Lung (tissue), 13 donors: ENCODE data around the gene FHL3. TPM values are rescaled to one million over a fixed set of nuclear protein-coding genes. Genes with fewer than 3 reads are reported as not detected.

Experiments used
- ATAC-seq: fragments of 200-7000 bp; cut with Tn5 transposase; one replicate; pipeline ENCODE4 v1.9.1; 2020; ENCODE audit warnings: moderate number of reproducible peaks; ENCODE audit not compliant: insufficient read depth, low FRiP score
- DNase-seq, 3 donors: peaks; one replicate each; pipeline ENCODE4 v3.0.0-alpha.2; 2013 to 2017
- H3K27ac ChIP-seq, 2 donors: one replicate each; pipeline ENCODE4 v1.5.1; 2013; ENCODE audit warnings: mild to moderate bottlenecking in 2 of 2, moderate library complexity in 2 of 2, control low read depth in 1 of 2, inconsistent platforms in 1 of 2, low read depth in 1 of 2, low read length in 1 of 2
- H3K27me3 ChIP-seq, 3 donors: one replicate each; pipeline ENCODE4 v1.5.1; 2013; ENCODE audit warnings: low read length in 2 of 3; ENCODE audit not compliant: control insufficient read depth in 3 of 3, insufficient read depth in 3 of 3
- H3K36me3 ChIP-seq, 4 donors: one replicate each; pipeline ENCODE4 v1.5.1; 2013; ENCODE audit warnings: low read length in 4 of 4, mild to moderate bottlenecking in 1 of 4, moderate library complexity in 1 of 4; ENCODE audit not compliant: control insufficient read depth in 4 of 4, insufficient read depth in 4 of 4
- H3K4me1 ChIP-seq, 5 donors: one replicate each; pipeline ENCODE4 v1.5.1; 2013; ENCODE audit warnings: low read length in 5 of 5, mild to moderate bottlenecking in 2 of 5, moderate library complexity in 1 of 5; ENCODE audit not compliant: control insufficient read depth in 5 of 5, insufficient read depth in 5 of 5
- H3K4me3 ChIP-seq: one replicate; pipeline ENCODE4 v1.5.1; 2013; ENCODE audit warnings: mild to moderate bottlenecking, control low read depth, moderate library complexity
- H3K9ac ChIP-seq, 2 donors: one replicate each; pipeline ENCODE4 v1.5.1; 2013; ENCODE audit warnings: low read length in 2 of 2, control low read depth in 1 of 2; ENCODE audit not compliant: insufficient read depth in 1 of 2
- H3K9me3 ChIP-seq, 4 donors: one replicate each; pipeline ENCODE4 v1.5.1; 2013; ENCODE audit warnings: low read length in 3 of 4, mild to moderate bottlenecking in 1 of 4, moderate library complexity in 1 of 4; ENCODE audit not compliant: control insufficient read depth in 4 of 4, insufficient read depth in 3 of 4
- WGBS, 2 donors: extraction: QIAGEN DNeasy Blood & Tissue Kit; methylation state at CpG; one replicate each; pipeline ENCODE4 v1.1.7; 2013; 5-methylcytosine and 5-hydroxymethylcytosine counted together
- polyA plus RNA-seq, 2 donors: library from polyadenylated mRNA; stranded (reverse); fragments of 200-250 nt; gene quantifications; one replicate each; pipeline ENCODE4 v1.2.1, GENCODE V29; 2013
- small RNA-seq: library from RNA; depleted of rRNA; stranded (forward); fragments of <200 nt; gene quantifications from one replicate; pipeline ENCODE3, GENCODE V24; 2014; ENCODE audit warnings: low replicate concordance
- total RNA-seq, 2 donors: library from RNA; depleted of rRNA in 1 of 2; stranded (reverse); fragments of >200 nt in 1 of 2; gene quantifications; one replicate each; pipeline ENCODE4 v1.2.1, GENCODE V29; 2014 to 2021
- TF ChIP-seq, protein P1 (sequence below): IDR thresholded peaks from 2 replicates; pipeline ENCODE4 v1.5.1; 2012; ENCODE audit warnings: mild to moderate bottlenecking; ENCODE audit errors: control extremely low read depth, extremely low read depth
- donor health status: control.
- donor health status: control.
- donor health status: Bipolar disorder and iron deficiency.
- donor health status: healthy.
- donor health status: DM: yes; HTN: yes; CAD: no.

FHL3 gene
- total and polyA plus RNA-seq, 4 donors = 10.0 to 33.1 (median 23.9) TPM

DNA sequence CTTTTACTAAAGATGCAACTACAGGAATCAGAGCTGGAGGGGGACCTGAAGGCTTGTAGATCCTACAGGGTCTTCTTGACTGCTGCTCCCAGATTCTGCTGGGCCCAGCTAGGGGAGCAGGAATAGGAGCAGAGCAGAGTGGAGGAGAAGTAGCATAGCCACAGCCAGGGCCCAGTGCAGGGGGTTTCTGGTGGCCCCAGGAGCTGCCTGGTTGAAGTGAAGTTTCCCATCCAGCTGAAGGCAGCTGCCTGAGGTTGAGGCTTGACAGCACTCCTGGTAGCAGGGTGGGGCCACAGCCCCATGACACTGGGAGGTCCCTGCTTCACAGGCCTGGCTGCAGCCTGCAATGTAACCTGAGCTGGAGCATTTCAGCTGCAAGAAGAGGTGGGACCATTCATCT, 56.5 kb downstream of the FHL3 start:
- Histone ChIP-seq H3K36me3 (peaks cover 0 to 6% (median 1%) of the 10 kb centered on the region in 4 donors), H3K9ac (no peak overlapping the region), H3K9me3 (no peaks in the 10 kb centered on the region), H3K27ac (no peak overlapping the region), H3K4me3 (no peak overlapping the region), H3K4me1 (peaks cover 0 to 18% (median 9%) of the 10 kb centered on the region in 5 donors), H3K27me3 (no peaks in the 10 kb centered on the region)
- TF ChIP-seq, protein P1, sequence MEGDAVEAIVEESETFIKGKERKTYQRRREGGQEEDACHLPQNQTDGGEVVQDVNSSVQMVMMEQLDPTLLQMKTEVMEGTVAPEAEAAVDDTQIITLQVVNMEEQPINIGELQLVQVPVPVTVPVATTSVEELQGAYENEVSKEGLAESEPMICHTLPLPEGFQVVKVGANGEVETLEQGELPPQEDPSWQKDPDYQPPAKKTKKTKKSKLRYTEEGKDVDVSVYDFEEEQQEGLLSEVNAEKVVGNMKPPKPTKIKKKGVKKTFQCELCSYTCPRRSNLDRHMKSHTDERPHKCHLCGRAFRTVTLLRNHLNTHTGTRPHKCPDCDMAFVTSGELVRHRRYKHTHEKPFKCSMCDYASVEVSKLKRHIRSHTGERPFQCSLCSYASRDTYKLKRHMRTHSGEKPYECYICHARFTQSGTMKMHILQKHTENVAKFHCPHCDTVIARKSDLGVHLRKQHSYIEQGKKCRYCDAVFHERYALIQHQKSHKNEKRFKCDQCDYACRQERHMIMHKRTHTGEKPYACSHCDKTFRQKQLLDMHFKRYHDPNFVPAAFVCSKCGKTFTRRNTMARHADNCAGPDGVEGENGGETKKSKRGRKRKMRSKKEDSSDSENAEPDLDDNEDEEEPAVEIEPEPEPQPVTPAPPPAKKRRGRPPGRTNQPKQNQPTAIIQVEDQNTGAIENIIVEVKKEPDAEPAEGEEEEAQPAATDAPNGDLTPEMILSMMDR = no peak
- no peak for DNase-seq
- no peak for ATAC-seq

DNA sequence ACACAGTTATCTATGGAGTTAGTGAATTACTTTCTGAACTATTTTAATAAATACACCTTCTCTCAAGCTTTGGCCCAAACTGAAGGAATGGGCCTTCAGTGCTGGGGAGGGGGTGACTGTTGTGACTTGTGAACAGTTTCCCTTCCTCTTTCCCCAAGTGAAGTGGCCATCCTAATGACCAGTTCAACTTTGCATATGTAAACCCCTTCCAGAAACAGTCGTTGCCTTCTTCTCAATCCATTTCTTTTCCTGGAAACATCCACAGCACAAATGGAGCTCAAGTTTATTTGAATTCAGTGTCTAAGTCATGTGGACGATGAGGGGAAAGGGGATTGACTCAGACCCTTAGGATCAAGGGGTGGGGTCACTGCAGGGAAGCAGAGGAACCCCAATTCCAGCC, 57.1 kb downstream of the FHL3 start:
- Histone ChIP-seq H3K9ac (no peak overlapping the region), H3K4me1 (peaks cover 0 to 18% (median 9%) of the 10 kb centered on the region in 5 donors), H3K4me3 (no peak overlapping the region), H3K27me3 (no peaks in the 10 kb centered on the region), H3K9me3 (no peaks in the 10 kb centered on the region), H3K36me3 (peaks cover 0 to 9% (median 4%) of the 10 kb centered on the region in 4 donors), H3K27ac (no peak overlapping the region)
- TF ChIP-seq, protein P1 = no peak
- 47 to 72% methylated on average over 2 of the region's 2 CpGs for WGBS, 2 donors
- DNase-seq (no peak), ATAC-seq (no peak)

DNA sequence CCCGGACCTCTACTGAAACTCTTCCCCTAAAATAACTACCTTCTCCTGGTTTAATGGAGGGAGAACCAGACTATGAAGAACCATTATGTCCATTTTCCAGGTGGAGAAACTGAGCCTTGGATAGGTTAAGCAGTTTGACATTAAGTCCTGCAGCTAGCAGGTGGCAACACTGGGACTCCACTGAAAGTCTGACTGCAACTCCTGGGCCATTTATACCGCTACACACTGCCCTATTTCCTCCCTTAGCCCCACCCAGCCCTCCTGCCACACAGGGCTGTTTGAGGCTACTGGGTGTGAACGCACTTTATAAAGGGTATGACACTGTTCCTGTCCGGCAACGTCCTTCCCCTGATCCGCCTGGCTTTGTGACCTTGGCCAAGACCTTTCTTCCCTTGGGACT, 58.0 kb downstream of the FHL3 start:
- Histone ChIP-seq H3K9ac (no peak overlapping the region), H3K4me1 (peaks cover 0 to 18% (median 9%) of the 10 kb centered on the region in 5 donors), H3K4me3 (no peak overlapping the region), H3K36me3 (peaks cover 0 to 9% (median 5%) of the 10 kb centered on the region in 4 donors), H3K27me3 (no peaks in the 10 kb centered on the region), H3K9me3 (no peaks in the 10 kb centered on the region), H3K27ac (no peak overlapping the region)
- no peak for DNase-seq
- no peak for ATAC-seq
- TF ChIP-seq, protein P1 = no peak
- WGBS, 2 donors = 46 to 55% methylated on average over 6 of the region's 6 CpGs

Small RNA genes lying within 50 kb of the gene (small RNA-seq; reads per million reads assigned to genes)
- gene RF00017 = not detected
- not detected for gene RNU6-510P

Other genes starting within 250 kb of the FHL3 start
- 1 to 10 TPM in 1 of 2 donors, not detected in 1; 1.7 TPM for gene EPHA10, start 240.4 kb downstream of the FHL3 start, total RNA-seq
- gene EPHA10, start 240.4 kb downstream of the FHL3 start, polyA plus RNA-seq = under 1 TPM; 0.20 to 0.26 TPM
- gene MANEAL, start 211.7 kb downstream of the FHL3 start, total RNA-seq = 1 to 10 TPM; 2.3 to 8.1 TPM
- gene MANEAL, start 211.7 kb downstream of the FHL3 start, polyA plus RNA-seq = 1 to 10 TPM; 2.8 to 4.0 TPM
- 10 to 100 TPM in 1 of 2 donors, 1 to 10 TPM in 1; 4.7 to 53.8 TPM for gene C1orf122, start 197.7 kb downstream of the FHL3 start, total RNA-seq
- 10 to 100 TPM; 26.9 to 70.2 TPM for gene C1orf122, start 197.7 kb downstream of the FHL3 start, polyA plus RNA-seq
- gene YRDC, start 197.3 kb downstream of the FHL3 start, total RNA-seq = 10 to 100 TPM in 1 of 2 donors, 1 to 10 TPM in 1; 9.5 to 18.4 TPM
- 10 to 100 TPM; 11.8 to 26.2 TPM for gene YRDC, start 197.3 kb downstream of the FHL3 start, polyA plus RNA-seq
- gene MTF1, start 145.9 kb downstream of the FHL3 start, total RNA-seq = 10 to 100 TPM in 1 of 2 donors, 1 to 10 TPM in 1; 7.9 to 23.3 TPM
- 10 to 100 TPM in 1 of 2 donors, 1 to 10 TPM in 1; 2.6 to 13.6 TPM for gene MTF1, start 145.9 kb downstream of the FHL3 start, polyA plus RNA-seq
- 10 to 100 TPM; 30.3 to 40.8 TPM for gene INPP5B, start 58.5 kb downstream of the FHL3 start, total RNA-seq
- 10 to 100 TPM in 1 of 2 donors, 1 to 10 TPM in 1; 9.2 to 24.1 TPM for gene INPP5B, start 58.5 kb downstream of the FHL3 start, polyA plus RNA-seq
- 10 to 100 TPM; 39.9 to 79.0 TPM for gene SF3A3, start 15.5 kb downstream of the FHL3 start, total RNA-seq
- gene SF3A3, start 15.5 kb downstream of the FHL3 start, polyA plus RNA-seq = 10 to 100 TPM; 19.1 to 30.6 TPM
- gene UTP11, start 7.2 kb upstream of the FHL3 start, total RNA-seq = 10 to 100 TPM; 27.3 to 31.2 TPM
- 10 to 100 TPM; 31.0 to 33.7 TPM for gene UTP11, start 7.2 kb upstream of the FHL3 start, polyA plus RNA-seq
- under 1 TPM; 0.15 to 0.20 TPM for gene POU3F1, start 41.3 kb upstream of the FHL3 start, total RNA-seq
- under 1 TPM; 0.04 to 0.18 TPM for gene POU3F1, start 41.3 kb upstream of the FHL3 start, polyA plus RNA-seq